Neural progenitor cell (in vitro differentiated cells): ENCODE results near the gene MTTP.

ENCODE experiments used
- CTCF ChIP-seq: fragments of 200-600 bp; sonication (generic); IDR thresholded peaks from 2 replicates; pipeline ENCODE4 v1.5.1; 2017; ENCODE audit warnings: antibody characterized with exemption, mild to moderate bottlenecking
- EZH2 ChIP-seq: fragments of 200-600 bp; sonication (generic); IDR thresholded peaks from 2 replicates; pipeline ENCODE4 v1.6.1; 2017; ENCODE audit warnings: antibody characterized with exemption, mild to moderate bottlenecking, moderate library complexity

DNA sequence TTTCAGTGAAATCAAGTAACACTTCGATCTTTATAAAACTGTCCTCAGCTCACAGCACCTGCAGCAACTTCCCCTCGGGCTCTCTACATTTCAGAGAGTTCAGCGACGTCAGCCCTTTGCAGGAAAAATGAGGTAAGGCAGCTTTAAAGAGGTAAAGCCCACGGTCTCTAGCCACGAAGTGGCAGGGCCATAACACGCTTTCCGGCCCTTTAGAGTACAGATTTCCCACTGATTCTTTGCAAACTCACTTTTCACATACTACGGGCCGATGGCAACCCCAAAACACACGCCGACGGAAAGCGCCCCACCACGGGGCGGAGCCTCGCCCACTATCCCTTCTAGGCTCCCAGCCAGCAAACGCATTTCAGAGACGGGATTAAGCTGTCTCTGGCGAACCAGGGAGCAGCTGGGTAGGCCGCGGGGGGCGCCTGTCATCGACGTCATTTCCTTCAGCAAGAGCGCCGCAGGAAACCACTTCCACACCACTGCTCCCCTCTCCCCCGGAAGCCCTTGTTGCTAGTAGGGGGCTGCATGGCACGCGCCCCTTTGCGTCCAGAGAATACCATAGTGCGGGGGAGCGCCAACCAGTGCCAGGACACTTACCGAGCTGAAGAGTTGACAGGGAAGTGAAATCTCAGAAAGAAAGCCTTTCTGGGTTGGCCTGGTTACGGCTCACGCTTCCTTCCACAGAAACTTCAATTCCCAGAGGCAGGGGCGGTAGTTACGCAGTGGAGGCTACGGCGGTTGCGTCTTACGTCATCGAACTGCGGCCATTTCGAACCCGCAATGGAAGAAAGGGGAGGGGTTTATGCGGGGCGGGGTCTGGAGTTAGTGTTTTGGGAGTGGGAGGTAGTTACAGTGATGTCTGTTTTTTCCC lies 11.1 kb upstream of the MTTP start, which contains the start of gene TRMT10A:
- peak; percentile 18 for TF ChIP-seq CTCF
- no peak for TF ChIP-seq EZH2
